ENCODE data around the gene LSM7. TPM values are rescaled to one million over a fixed set of nuclear protein-coding genes. Genes with fewer than 3 reads are reported as not detected.

Gene LSM7
- total RNA-seq, 1 donor from 2014 or later: 31.4 TPM

- no peak for TF ChIP-seq CTCF (IDR thresholded peaks at IDR 0.05)
- Histone ChIP-seq H3K9me3 (peaks cover 3 to 4% of the 10 kb centered on the region in 2 donors), H3K36me3 (peaks cover 13 to 26% of the 10 kb centered on the region in 2 donors), H3K27me3 (no peaks in the 10 kb centered on the region), H3K4me1 (no peaks in the 10 kb centered on the region), H3K27ac (no peak overlapping the region), H3K4me3 (no peak overlapping the region)
- no peak for DNase-seq (ENCODE audit: low spot score in 2 of 2)
- intact Hi-C loops (cut with DNase I): no loop called here
These were observed 8.3 kb downstream of the LSM7 start for GRCh38 chr19:2320049-2320448.

- no peak for TF ChIP-seq CTCF (IDR thresholded peaks at IDR 0.05)
- H3K36me3 ChIP-seq: peaks cover 12 to 22% of the 10 kb centered on the region in 2 donors
- H3K27ac ChIP-seq: no peak overlapping the region
- H3K27me3 ChIP-seq: no peaks in the 10 kb centered on the region
- no peaks in the 10 kb centered on the region for H3K4me1 ChIP-seq
- intact Hi-C loops (cut with DNase I): no loop called here
- peaks cover 7 to 8% of the 10 kb centered on the region in 2 donors for H3K9me3 ChIP-seq
- no peak for DNase-seq (ENCODE audit: low spot score in 2 of 2)
- H3K4me3 ChIP-seq: no peak overlapping the region
These were observed 8.8 kb downstream of the LSM7 start for GRCh38 chr19:2319551-2319950.

GRCh38 chr19:2318923-2319322 lies 9.5 kb downstream of the LSM7 start:
- H3K4me3 ChIP-seq: no peak overlapping the region
- intact Hi-C loops (cut with DNase I): no loop called here
- DNase-seq (ENCODE audit: low spot score in 2 of 2): no peak
- peaks cover 6 to 16% of the 10 kb centered on the region in 2 donors for H3K36me3 ChIP-seq
- H3K4me1 ChIP-seq: no peaks in the 10 kb centered on the region
- peaks cover 7 to 9% of the 10 kb centered on the region in 2 donors for H3K9me3 ChIP-seq
- H3K27me3 ChIP-seq: no peaks in the 10 kb centered on the region
- H3K27ac ChIP-seq: no peak overlapping the region
- no peak for TF ChIP-seq CTCF (IDR thresholded peaks at IDR 0.05)

GRCh38 chr19:2317756-2318155 lies 10.6 kb downstream of the LSM7 start:
- DNase-seq (ENCODE audit: low spot score in 2 of 2): no peak
- Histone ChIP-seq H3K36me3 (peaks cover 4 to 5% of the 10 kb centered on the region in 2 donors), H3K27me3 (no peaks in the 10 kb centered on the region), H3K4me3 (no peak overlapping the region), H3K4me1 (no peaks in the 10 kb centered on the region), H3K9me3 (peaks cover 7 to 9% of the 10 kb centered on the region in 2 donors), H3K27ac (no peak overlapping the region)
- intact Hi-C loops (cut with DNase I): no loop called here
- TF ChIP-seq CTCF (IDR thresholded peaks at IDR 0.05): no peak

GRCh38 chr19:2317300-2317699 lies 11.1 kb downstream of the LSM7 start:
- H3K9me3 ChIP-seq: peaks cover 7 to 9% of the 10 kb centered on the region in 2 donors
- H3K4me1 ChIP-seq: no peaks in the 10 kb centered on the region
- DNase-seq (ENCODE audit: low spot score in 2 of 2): no peak
- H3K27ac ChIP-seq: no peak overlapping the region
- no peak overlapping the region for H3K4me3 ChIP-seq
- no peaks in the 10 kb centered on the region for H3K27me3 ChIP-seq
- intact Hi-C loops (cut with DNase I): no loop called here
- peaks cover 0 to 5% of the 10 kb centered on the region in 2 donors for H3K36me3 ChIP-seq
- TF ChIP-seq CTCF (IDR thresholded peaks at IDR 0.05): no peak

GRCh38 chr19:2315818-2316353 lies 12.5 kb downstream of the LSM7 start:
- Histone ChIP-seq H3K36me3 (no peaks in the 10 kb centered on the region), H3K4me1 (no peaks in the 10 kb centered on the region), H3K27ac (no peak overlapping the region), H3K4me3 (no peak overlapping the region), H3K27me3 (no peaks in the 10 kb centered on the region), H3K9me3 (peaks cover 7 to 9% of the 10 kb centered on the region in 2 donors)
- intact Hi-C loops (cut with DNase I): no loop called here
- TF ChIP-seq CTCF (IDR thresholded peaks at IDR 0.05): peak; percentile 23 to 54 (median 49)
- peak; percentile 50 to 80 for DNase-seq (ENCODE audit: low spot score in 2 of 2)
